PC-9 (cell line): ENCODE results near the gene PCDH9. TPM values are rescaled to one million over a fixed set of nuclear protein-coding genes. Genes with fewer than 3 reads are reported as not detected.

Source experiments
- BruUV-seq: library from RNA; stranded (reverse); fragments of 400-500 nt; replicated peaks from 2 replicates; lab custom pipeline; 2021; lab: Mats Ljungman, UMichigan
- CTCF ChIA-PET: fragments of 300-600 bp; sonication (Branson Sonifier 250); formaldehyde crosslinking; loops from one replicate; lab custom pipeline; 2022; ENCODE audit warnings: antibody characterized with exemption; lab: Charles Lee
- POLR2A ChIA-PET: fragments of 300-600 bp; sonication (Branson Sonifier 250); formaldehyde crosslinking; loops from one replicate; lab custom pipeline; 2022; ENCODE audit warnings: antibody characterized with exemption; ENCODE audit not compliant: unreplicated experiment; lab: Charles Lee
- DNase-seq, 2 experiments: peaks; one replicate each; pipeline versions ENCODE4 v3.0.0 to v3.0.0-alpha.2; 2015 to 2022; ENCODE audit warnings: mixed read lengths in 1 of 2
- H2AFZ ChIP-seq: fragments of 200-600 bp; sonication (generic); 2 replicates; pipeline ENCODE4 v1.8.1; 2017; ENCODE audit warnings: antibody characterized with exemption
- H3F3A ChIP-seq: fragments of 200-600 bp; sonication (generic); 2 replicates; pipeline ENCODE4 v1.8.1; 2017; ENCODE audit warnings: antibody characterized with exemption, mild to moderate bottlenecking, low read depth; ENCODE audit not compliant: insufficient read depth
- H3K27ac ChIP-seq: fragments of 200-600 bp; sonication (generic); 2 replicates; pipeline ENCODE4 v1.6.1; 2016; ENCODE audit warnings: mixed run types
- H3K27me3 ChIP-seq: fragments of 200-600 bp; sonication (generic); 2 replicates; pipeline ENCODE4 v1.6.1; 2016; ENCODE audit warnings: low read depth, mixed run types; ENCODE audit not compliant: insufficient read depth
- H3K36me3 ChIP-seq: fragments of 200-600 bp; sonication (generic); 2 replicates; pipeline ENCODE4 v1.6.1; 2016; ENCODE audit warnings: low read depth, mixed run types
- H3K4me1 ChIP-seq: fragments of 200-600 bp; sonication (generic); replicated peaks from 2 replicates; pipeline ENCODE4 v1.6.1; 2016; ENCODE audit warnings: mixed run types; ENCODE audit not compliant: insufficient read depth
- H3K4me2 ChIP-seq: fragments of 200-600 bp; sonication (generic); 2 replicates; pipeline ENCODE4 v1.6.1; 2017; ENCODE audit warnings: mixed run types
- H3K4me3 ChIP-seq: fragments of 200-600 bp; sonication (generic); 2 replicates; pipeline ENCODE4 v1.6.1; 2016; ENCODE audit warnings: mixed run types
- H3K79me2 ChIP-seq: fragments of 200-600 bp; sonication (generic); 2 replicates; pipeline ENCODE4 v1.6.1; 2017; ENCODE audit warnings: low read depth, mixed run types
- H3K9me2 ChIP-seq: fragments of 200-600 bp; sonication (generic); 2 replicates; pipeline ENCODE4 v1.8.1; 2017; ENCODE audit warnings: mild to moderate bottlenecking; ENCODE audit not compliant: insufficient read depth
- H3K9me3 ChIP-seq: fragments of 200-600 bp; sonication (generic); 2 replicates; pipeline ENCODE4 v1.8.1; 2016; ENCODE audit warnings: low read depth; ENCODE audit not compliant: insufficient read depth
- H4K20me1 ChIP-seq: fragments of 200-600 bp; sonication (generic); 2 replicates; pipeline ENCODE4 v1.8.1; 2017; ENCODE audit not compliant: insufficient read depth
- EZH2 ChIP-seq: fragments of 200-600 bp; sonication (generic); IDR thresholded peaks from 2 replicates; pipeline ENCODE4 v1.8.0; 2017; ENCODE audit warnings: antibody characterized with exemption, low read depth
- intact Hi-C: fragments of 100-400 bp; cut with micrococcal nuclease; formaldehyde crosslinking; loops from one replicate; pipeline ENCODE4 v1.10.0; 2022; ENCODE audit not compliant: unreplicated experiment
- total RNA-seq: library from RNA; stranded (reverse); gene quantifications from 2 replicates; pipeline ENCODE4 v1.2.3, GENCODE V29; 2021
- TF ChIP-seq, protein P1 (sequence below): fragments of 200-600 bp; sonication (generic); conservative IDR thresholded peaks from 2 replicates; pipeline ENCODE4 v1.6.1; 2017; ENCODE audit warnings: mixed run types, antibody characterized with exemption, mild to moderate bottlenecking, moderate library complexity

PCDH9 gene
- total RNA-seq, 1 experiment from 2014 or later = 0.37 TPM

DNA sequence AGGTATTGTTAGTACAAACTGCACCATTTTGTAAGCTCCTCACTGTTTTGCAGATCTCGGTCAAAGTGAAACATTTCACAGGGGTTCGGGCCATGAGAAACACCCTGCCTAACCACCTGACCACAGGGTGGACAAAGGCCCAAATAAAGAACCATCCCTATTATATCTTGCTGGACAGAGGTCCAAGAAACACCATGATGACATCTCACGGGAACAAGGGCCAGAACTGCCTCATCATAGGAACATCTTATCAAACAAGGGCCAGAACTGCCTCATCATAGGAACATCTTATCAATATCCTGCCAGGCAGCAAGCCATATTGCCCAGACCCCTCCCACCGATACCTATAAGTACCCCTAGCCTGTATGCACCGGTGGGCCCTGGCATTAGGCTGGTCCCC is 99.7 kb downstream of the PCDH9 start:
- Histone ChIP-seq H3F3A (no peaks in the 10 kb centered on the region), H3K36me3 (no peaks in the 10 kb centered on the region), H3K4me2 (no peak overlapping the region), H3K9me2 (no peaks in the 10 kb centered on the region), H3K4me1 (no peaks in the 10 kb centered on the region), H3K27me3 (no peaks in the 10 kb centered on the region), H3K79me2 (no peaks in the 10 kb centered on the region), H4K20me1 (no peaks in the 10 kb centered on the region), H3K4me3 (no peak overlapping the region), H2AFZ (no peak overlapping the region), H3K9me3 (no peaks in the 10 kb centered on the region), H3K27ac (no peak overlapping the region)
- no TSS peak for BruUV-seq
- TF ChIP-seq, protein P1, sequence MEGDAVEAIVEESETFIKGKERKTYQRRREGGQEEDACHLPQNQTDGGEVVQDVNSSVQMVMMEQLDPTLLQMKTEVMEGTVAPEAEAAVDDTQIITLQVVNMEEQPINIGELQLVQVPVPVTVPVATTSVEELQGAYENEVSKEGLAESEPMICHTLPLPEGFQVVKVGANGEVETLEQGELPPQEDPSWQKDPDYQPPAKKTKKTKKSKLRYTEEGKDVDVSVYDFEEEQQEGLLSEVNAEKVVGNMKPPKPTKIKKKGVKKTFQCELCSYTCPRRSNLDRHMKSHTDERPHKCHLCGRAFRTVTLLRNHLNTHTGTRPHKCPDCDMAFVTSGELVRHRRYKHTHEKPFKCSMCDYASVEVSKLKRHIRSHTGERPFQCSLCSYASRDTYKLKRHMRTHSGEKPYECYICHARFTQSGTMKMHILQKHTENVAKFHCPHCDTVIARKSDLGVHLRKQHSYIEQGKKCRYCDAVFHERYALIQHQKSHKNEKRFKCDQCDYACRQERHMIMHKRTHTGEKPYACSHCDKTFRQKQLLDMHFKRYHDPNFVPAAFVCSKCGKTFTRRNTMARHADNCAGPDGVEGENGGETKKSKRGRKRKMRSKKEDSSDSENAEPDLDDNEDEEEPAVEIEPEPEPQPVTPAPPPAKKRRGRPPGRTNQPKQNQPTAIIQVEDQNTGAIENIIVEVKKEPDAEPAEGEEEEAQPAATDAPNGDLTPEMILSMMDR = no peak
- TF ChIP-seq EZH2 = no peak
- intact Hi-C loops = no loop called here
- ChIA-PET POLR2A (no interaction called here), CTCF (no interaction called here)
- no peak for DNase-seq

DNA sequence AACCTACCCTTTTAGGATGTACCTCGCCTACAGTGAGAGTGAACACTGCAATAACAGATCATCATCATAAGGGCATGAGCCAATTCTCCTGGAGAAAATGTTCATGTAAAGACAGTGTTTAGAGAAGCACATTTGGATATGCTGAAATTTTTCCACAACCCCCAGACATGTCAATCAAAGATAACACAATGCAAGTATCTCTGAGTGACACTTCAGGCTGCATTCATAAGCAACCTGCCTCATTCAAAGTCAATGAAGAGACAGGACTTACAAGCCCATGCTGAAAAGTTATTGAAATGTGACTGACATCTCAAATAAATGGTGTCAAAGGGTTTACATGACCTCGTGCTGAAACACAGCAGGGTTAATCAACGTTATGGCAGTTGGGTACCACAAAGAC is 102.0 kb downstream of the PCDH9 start:
- no TSS peak for BruUV-seq
- H4K20me1 ChIP-seq = no peaks in the 10 kb centered on the region
- no peak overlapping the region for H2AFZ ChIP-seq
- H3K9me3 ChIP-seq = no peaks in the 10 kb centered on the region
- intact Hi-C loops = no loop called here
- no peaks in the 10 kb centered on the region for H3F3A ChIP-seq
- no peaks in the 10 kb centered on the region for H3K27me3 ChIP-seq
- H3K4me2 ChIP-seq = no peak overlapping the region
- H3K79me2 ChIP-seq = no peaks in the 10 kb centered on the region
- ChIA-PET CTCF (no interaction called here), POLR2A (no interaction called here)
- no peak for TF ChIP-seq EZH2
- TF ChIP-seq, protein P1 = no peak
- H3K27ac ChIP-seq = no peak overlapping the region
- H3K4me1 ChIP-seq = no peaks in the 10 kb centered on the region
- H3K4me3 ChIP-seq = no peak overlapping the region
- DNase-seq = no peak
- no peaks in the 10 kb centered on the region for H3K36me3 ChIP-seq
- no peaks in the 10 kb centered on the region for H3K9me2 ChIP-seq

DNA sequence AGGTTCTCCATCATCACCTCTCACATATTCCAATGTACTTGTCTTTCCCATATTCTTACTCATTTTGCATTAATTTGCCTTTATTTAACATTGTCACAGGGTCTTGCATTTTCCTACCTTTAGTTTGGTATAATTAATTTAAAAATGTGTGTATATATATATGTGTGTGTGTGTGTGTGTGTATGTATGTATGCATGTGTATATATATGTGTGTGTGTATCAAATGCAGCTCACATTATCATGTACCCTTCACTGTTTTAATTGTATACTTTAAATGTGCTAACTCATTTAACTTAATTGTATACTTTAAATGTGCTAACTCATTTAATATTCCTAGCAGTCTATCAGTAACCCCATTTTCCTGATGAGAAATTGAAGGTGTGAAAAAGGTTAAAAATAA is 104.5 kb downstream of the PCDH9 start:
- CTCF ChIA-PET = no interaction called here
- no peaks in the 10 kb centered on the region for H3K9me2 ChIP-seq
- intact Hi-C loops = no loop called here
- H3K27me3 ChIP-seq = no peaks in the 10 kb centered on the region
- no peaks in the 10 kb centered on the region for H3K79me2 ChIP-seq
- TF ChIP-seq EZH2 = no peak
- TF ChIP-seq, protein P1 = no peak
- POLR2A ChIA-PET = no interaction called here
- no peak overlapping the region for H3K4me2 ChIP-seq
- no peak overlapping the region for H2AFZ ChIP-seq
- BruUV-seq = no TSS peak
- H3K4me3 ChIP-seq = no peak overlapping the region
- no peaks in the 10 kb centered on the region for H3F3A ChIP-seq
- no peak for DNase-seq
- H3K27ac ChIP-seq = no peak overlapping the region
- H3K9me3 ChIP-seq = no peaks in the 10 kb centered on the region
- no peaks in the 10 kb centered on the region for H3K36me3 ChIP-seq
- H3K4me1 ChIP-seq = no peaks in the 10 kb centered on the region
- no peaks in the 10 kb centered on the region for H4K20me1 ChIP-seq
